ENCODE data around the gene MIB1.

The MIB1 gene

GRCh38 chr18:21916594-21916993 is 176.0 kb downstream of the MIB1 start:
- no peak overlapping the region for H3K27ac ChIP-seq (ENCODE audit: low read depth, low read length, poor library complexity, severe bottlenecking)
- H3F3A ChIP-seq (ENCODE audit: insufficient read depth, low read length), result no peaks in the 10 kb centered on the region
- no peaks in the 10 kb centered on the region for H3K79me2 ChIP-seq (ENCODE audit: insufficient read depth, low read length)
- H3K36me3 ChIP-seq (ENCODE audit: insufficient read depth, low read length), result no peaks in the 10 kb centered on the region
- H3K4me3 ChIP-seq (ENCODE audit: low read depth, low read length, poor library complexity, severe bottlenecking), result no peak overlapping the region
- no peaks in the 10 kb centered on the region for H3K9me2 ChIP-seq (ENCODE audit: low read depth, low read length)
- H4K20me1 ChIP-seq (ENCODE audit: insufficient read depth, low read length), result no peaks in the 10 kb centered on the region
- H3K4me1 ChIP-seq (ENCODE audit: insufficient read depth, low read length, severe bottlenecking), result no peaks in the 10 kb centered on the region
- H2AFZ ChIP-seq (ENCODE audit: low read length), result no peak overlapping the region
- no peak for TF ChIP-seq EZH2 (IDR thresholded peaks at IDR 0.05; ENCODE audit: borderline replicate concordance, low read length)
- no peak for TF ChIP-seq CTCF (IDR thresholded peaks at IDR 0.05; ENCODE audit: low read length)
- no peak overlapping the region for H3K9ac ChIP-seq (ENCODE audit: low read length)
- no peaks in the 10 kb centered on the region for H3K27me3 ChIP-seq (ENCODE audit: insufficient read depth, low read length)
- H3K9me3 ChIP-seq (ENCODE audit: low read length), result no peaks in the 10 kb centered on the region
- H3K4me2 ChIP-seq (ENCODE audit: low read length), result no peak overlapping the region

- H3F3A ChIP-seq (ENCODE audit: insufficient read depth, low read length), result no peaks in the 10 kb centered on the region
- no peaks in the 10 kb centered on the region for H3K9me3 ChIP-seq (ENCODE audit: low read length)
- H3K79me2 ChIP-seq (ENCODE audit: insufficient read depth, low read length), result no peaks in the 10 kb centered on the region
- H3K9ac ChIP-seq (ENCODE audit: low read length), result no peak overlapping the region
- H4K20me1 ChIP-seq (ENCODE audit: insufficient read depth, low read length), result no peaks in the 10 kb centered on the region
- TF ChIP-seq CTCF (IDR thresholded peaks at IDR 0.05; ENCODE audit: low read length) (no peak), EZH2 (IDR thresholded peaks at IDR 0.05; ENCODE audit: borderline replicate concordance, low read length) (no peak)
- H3K27me3 ChIP-seq (ENCODE audit: insufficient read depth, low read length), result no peaks in the 10 kb centered on the region
- no peak overlapping the region for H3K4me2 ChIP-seq (ENCODE audit: low read length)
- no peaks in the 10 kb centered on the region for H3K4me1 ChIP-seq (ENCODE audit: insufficient read depth, low read length, severe bottlenecking)
- H2AFZ ChIP-seq (ENCODE audit: low read length), result no peak overlapping the region
- no peak overlapping the region for H3K4me3 ChIP-seq (ENCODE audit: low read depth, low read length, poor library complexity, severe bottlenecking)
- H3K27ac ChIP-seq (ENCODE audit: low read depth, low read length, poor library complexity, severe bottlenecking), result no peak overlapping the region
- H3K9me2 ChIP-seq (ENCODE audit: low read depth, low read length), result no peaks in the 10 kb centered on the region
- no peaks in the 10 kb centered on the region for H3K36me3 ChIP-seq (ENCODE audit: insufficient read depth, low read length)
Observed at GRCh38 chr18:21918693-21919092, 178.1 kb downstream of the MIB1 start.

Measured in OCI-LY1 (cell line).